SH-SY5Y (cell line): ENCODE measurements around the gene LYRM2.

ENCODE experiments used
- GATA2 ChIP-seq: IDR thresholded peaks from 2 replicates; pipeline ENCODE4 v1.6.1; 2011; ENCODE audit warnings: mild to moderate bottlenecking, low read depth, low read length
- GATA3 ChIP-seq: IDR thresholded peaks from 2 replicates; pipeline ENCODE4 v1.6.1; 2011; ENCODE audit warnings: low read depth, mild to moderate bottlenecking, low read length, moderate library complexity

DNA sequence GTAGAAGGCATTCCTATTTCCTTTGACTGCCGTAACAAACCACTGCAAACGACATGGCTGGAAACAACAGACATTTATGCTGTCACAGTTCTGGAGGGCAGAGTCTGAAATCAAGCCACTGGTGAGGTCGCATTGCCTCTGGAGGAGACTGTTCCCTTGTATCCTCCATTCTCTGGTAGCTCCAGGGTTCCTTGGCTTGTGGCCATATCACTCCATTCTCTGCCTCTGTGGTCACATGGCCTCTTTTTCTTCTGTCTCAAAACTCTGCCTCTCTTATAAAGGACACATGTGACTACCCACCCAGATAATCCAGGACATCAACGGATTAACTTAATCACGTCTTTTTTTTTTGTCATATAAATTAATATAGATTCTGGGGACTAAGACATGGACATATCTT lies 84.4 kb downstream of the LYRM2 start:
- no peak for TF ChIP-seq GATA2
- no peak for TF ChIP-seq GATA3
